ENCODE results near the gene RETREG3. TPM values are rescaled to one million over a fixed set of nuclear protein-coding genes. Genes with fewer than 3 reads are reported as not detected.

The RETREG3 gene
- total RNA-seq, 1 experiment from 2014 or later = 59.0 TPM

DNA sequence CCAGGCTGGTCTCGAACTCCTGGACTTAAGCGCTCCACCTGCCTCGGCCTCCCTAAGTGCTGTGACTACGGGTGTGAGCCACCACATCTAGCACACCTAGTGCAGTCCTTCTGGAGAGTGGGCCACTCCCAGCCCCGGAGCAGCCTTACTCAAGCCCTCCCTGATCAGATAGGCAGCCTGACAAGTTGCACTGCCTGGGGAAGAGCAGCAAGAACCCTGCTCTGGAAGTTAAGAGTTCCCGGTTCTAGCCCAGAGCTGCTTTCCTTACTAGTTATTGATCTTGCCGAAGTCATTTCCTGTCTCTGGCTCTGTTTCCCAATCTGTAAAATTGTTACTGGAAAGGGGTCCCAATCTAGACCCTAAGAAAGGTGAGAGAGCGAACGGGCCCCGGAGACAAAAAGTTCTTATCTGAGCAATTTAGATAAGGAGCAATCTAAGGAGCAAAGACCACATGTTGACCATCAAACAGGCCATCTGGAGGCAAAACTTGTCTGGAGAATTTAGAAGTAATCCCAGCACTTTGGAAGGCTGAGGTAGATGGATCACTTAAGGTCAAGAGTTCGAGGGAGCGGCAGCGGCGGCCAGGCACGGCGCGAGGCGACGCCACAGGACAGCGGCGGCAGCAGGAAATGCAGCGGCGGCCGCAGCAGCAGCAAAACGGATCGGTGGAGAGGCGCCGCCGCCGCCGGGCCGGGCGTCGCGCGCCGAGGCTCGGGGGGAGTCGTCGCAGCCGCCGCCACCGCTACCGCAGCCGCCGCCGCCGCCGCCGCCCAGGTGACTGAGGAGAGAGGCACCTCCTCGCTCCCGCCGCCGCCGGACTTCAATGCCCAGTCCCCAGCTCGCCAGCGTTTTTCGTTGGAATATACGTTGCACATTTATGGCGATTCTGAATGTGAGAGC lies 77.5 kb downstream of the RETREG3 start:
- Histone ChIP-seq H3K36me3 (ENCODE audit: control insufficient read depth, insufficient read depth, low read length) (no peaks in the 10 kb centered on the region), H3K4me3 (ENCODE audit: low read depth, low read length) (peak overlapping the region; percentile 58), H3K27me3 (replicated peaks; ENCODE audit: control insufficient read depth, insufficient read depth, low read length) (no peaks in the 10 kb centered on the region), H3K9me3 (no peaks in the 10 kb centered on the region), H3K4me1 (peaks cover 40% of the 10 kb centered on the region)
- no TSS peak for BruUV-seq (replicated peaks)
- peaks cover 12% of the 10 kb centered on the region for H3K36me3 Mint-ChIP-seq (ENCODE audit: insufficient read depth, unreplicated experiment)
- peaks cover 43% of the 10 kb centered on the region for H3K4me1 Mint-ChIP-seq (ENCODE audit: low read depth, unreplicated experiment)
- POLR2A ChIA-PET = interaction anchor here (0.6 to 1.6 kb wide), 7 partner anchors 9 to 143 kb away, joined by 3 to 6 read pairs (median 4); partner anchors contain the start of genes CAVIN1 and STAT3
- CTCF ChIA-PET = interaction anchor here (0.6 to 0.8 kb wide), 2 partner anchors 143 to 232 kb away, joined by 4 to 5 read pairs; no protein-coding TSS in a partner anchor
- peak; percentile 40 to 64 for TF ChIP-seq CTCF (IDR thresholded peaks at IDR 0.05; ENCODE audit: insufficient read depth in 1 of 2, low read depth in 1 of 2, low read length in 1 of 2, severe bottlenecking in 1 of 2, unreplicated experiment in 1 of 2)
- intact Hi-C loops (cut with micrococcal nuclease; ENCODE audit: unreplicated experiment) = loop anchor here (2.0 to 5.0 kb wide), 2 partner anchors 46 to 73 kb away; partner anchors contain the start of genes ATP6V0A1 and PSMC3IP
- H3K9me3 Mint-ChIP-seq (ENCODE audit: unreplicated experiment) = no peaks in the 10 kb centered on the region
- H3K27me3 Mint-ChIP-seq (ENCODE audit: insufficient read depth, unreplicated experiment) = no peaks in the 10 kb centered on the region
- H3K4me3 Mint-ChIP-seq (ENCODE audit: unreplicated experiment) = peak overlapping the region; percentile 92
- H3K27ac Mint-ChIP-seq (ENCODE audit: unreplicated experiment) = peak overlapping the region; percentile 93
- DNase-seq = peak; percentile 90 to 91

GRCh38 chr17:42530952-42531454 lies 78.2 kb downstream of the RETREG3 start:
- POLR2A ChIA-PET = interaction anchor here (1.6 kb wide), 1 partner anchor 143 kb away, joined by 6 read pairs; the partner anchor contains the start of gene STAT3
- Mint-ChIP-seq H3K27ac (ENCODE audit: unreplicated experiment) (peak overlapping the region; percentile 93), H3K4me3 (ENCODE audit: unreplicated experiment) (peak overlapping the region; percentile 92), H3K27me3 (ENCODE audit: insufficient read depth, unreplicated experiment) (no peaks in the 10 kb centered on the region), H3K4me1 (ENCODE audit: low read depth, unreplicated experiment) (peaks cover 43% of the 10 kb centered on the region), H3K36me3 (ENCODE audit: insufficient read depth, unreplicated experiment) (peaks cover 12% of the 10 kb centered on the region), H3K9me3 (ENCODE audit: unreplicated experiment) (no peaks in the 10 kb centered on the region)
- Histone ChIP-seq H3K36me3 (ENCODE audit: control insufficient read depth, insufficient read depth, low read length) (no peaks in the 10 kb centered on the region), H3K27me3 (replicated peaks; ENCODE audit: control insufficient read depth, insufficient read depth, low read length) (no peaks in the 10 kb centered on the region), H3K4me1 (peaks cover 40% of the 10 kb centered on the region), H3K4me3 (ENCODE audit: low read depth, low read length) (no peak overlapping the region), H3K9me3 (no peaks in the 10 kb centered on the region)
- BruUV-seq (replicated peaks) = no TSS peak
- intact Hi-C loops (cut with micrococcal nuclease; ENCODE audit: unreplicated experiment) = loop anchor here (2.0 to 5.0 kb wide), 2 partner anchors 46 to 72 kb away; partner anchors contain the start of genes ATP6V0A1 and PSMC3IP
- CTCF ChIA-PET = interaction anchor here (1.2 to 1.3 kb wide), 2 partner anchors 13 to 47 kb away, joined by 6 to 8 read pairs; no protein-coding TSS in a partner anchor
- DNase-seq = peak; percentile 58 to 74
- no peak for TF ChIP-seq CTCF (IDR thresholded peaks at IDR 0.05; ENCODE audit: insufficient read depth in 1 of 2, low read depth in 1 of 2, low read length in 1 of 2, severe bottlenecking in 1 of 2, unreplicated experiment in 1 of 2)

Other genes with a start within 250 kb of the RETREG3 start
- gene STAT3, start 220.9 kb downstream of the RETREG3 start, total RNA-seq (2022) = 72.1 and 73.7 TPM in 2 replicates
- gene CAVIN1, start 186.1 kb downstream of the RETREG3 start, total RNA-seq (2022) = 143 and 173 TPM in 2 replicates
- gene ATP6V0A1, start 150.5 kb downstream of the RETREG3 start, total RNA-seq (2022) = 82.8 and 103 TPM in 2 replicates
- 28.7 and 29.2 TPM in 2 replicates for gene NAGLU, start 73.1 kb downstream of the RETREG3 start, total RNA-seq (2022)
- gene HSD17B1, start 56.5 kb downstream of the RETREG3 start, total RNA-seq (2022) = 2.3 and 4.0 TPM in 2 replicates
- 128 and 138 TPM in 2 replicates for gene COASY, start 47.2 kb downstream of the RETREG3 start, total RNA-seq (2022)
- gene MLX, start 42.3 kb downstream of the RETREG3 start, total RNA-seq (2022) = 37.5 and 41.2 TPM in 2 replicates
- 24.7 and 25.2 TPM in 2 replicates for gene PSMC3IP, start 31.6 kb downstream of the RETREG3 start, total RNA-seq (2022)
- 108 and 112 TPM in 2 replicates for gene TUBG1, start 309 bp upstream of the RETREG3 start, total RNA-seq (2022)
- 23.8 and 26.5 TPM in 2 replicates for gene TUBG2, start 49.9 kb upstream of the RETREG3 start, total RNA-seq (2022)
- 25.3 and 26.2 TPM in 2 replicates for gene PLEKHH3, start 67.6 kb upstream of the RETREG3 start, total RNA-seq (2022)
- gene CCR10, start 72.5 kb upstream of the RETREG3 start, total RNA-seq (2022) = 1.6 and 3.2 TPM in 2 replicates
- gene CNTNAP1, start 73.2 kb upstream of the RETREG3 start, total RNA-seq (2022) = 7.2 and 7.5 TPM in 2 replicates
- 16.9 and 18.0 TPM in 2 replicates for gene EZH1, start 135.7 kb upstream of the RETREG3 start, total RNA-seq (2022)
- gene RAMP2, start 151.9 kb upstream of the RETREG3 start, total RNA-seq (2022) = 21.4 and 24.3 TPM in 2 replicates
- gene VPS25, start 164.1 kb upstream of the RETREG3 start, total RNA-seq (2022) = 96.0 and 103 TPM in 2 replicates
- 3.3 and 4.1 TPM in 2 replicates for gene WNK4, start 171.2 kb upstream of the RETREG3 start, total RNA-seq (2022)
- 63.5 and 63.6 TPM in 2 replicates for gene COA3, start 189.3 kb upstream of the RETREG3 start, total RNA-seq (2022)
- gene CNTD1, start 189.5 kb upstream of the RETREG3 start, total RNA-seq (2022) = 1.7 and 2.2 TPM in 2 replicates
- gene BECN1, start 214.9 kb upstream of the RETREG3 start, total RNA-seq (2022) = 82.0 and 82.7 TPM in 2 replicates
- 195 and 197 TPM in 2 replicates for gene PSME3, start 224.0 kb upstream of the RETREG3 start, total RNA-seq (2022)
- 3.7 and 4.2 TPM in 2 replicates for gene AOC2, start 235.2 kb upstream of the RETREG3 start, total RNA-seq (2022)
- 0.49 and 0.93 TPM in 2 replicates for gene AOC3, start 241.8 kb upstream of the RETREG3 start, total RNA-seq (2022)

Measured in Caco-2 (cell line).